D721Med (cell line): Measurements from ENCODE around the gene CAPSL.
"Not testable (repeated sequence)": the region's sequence is repeated elsewhere in the genome, so short reads cannot be mapped to it uniquely, and the experiment has no call there.

ENCODE experiments used
- DNase-seq: peaks from one replicate; pipeline ENCODE4 v3.0.0; 2011; ENCODE audit warnings: low spot score; ENCODE audit not compliant: insufficient read length
- FAIRE-seq: peaks from 2 replicates; lab custom pipeline; 2011; peaks lifted over from hg19 to GRCh38; lab: Jason Lieb, UNC
- CTCF ChIP-seq: IDR thresholded peaks from 2 replicates; pipeline ENCODE4 v1.5.1; 2012; ENCODE audit warnings: mild to moderate bottlenecking, control low read depth; ENCODE audit not compliant: insufficient read depth; ENCODE audit errors: missing control alignments

CAPSL gene

GRCh38 chr5:35938568-35939227, at the start of gene CAPSL:
Gene CAPSL, minus strand, starts transcription at chr5:35938622. Its CDS starts 17,502 bp downstream, at chr5:35921120.
- no peak for FAIRE-seq
- TF ChIP-seq CTCF: no peak
- DNase-seq: no peak

- FAIRE-seq (no peak), DNase-seq (no peak)
Observed at GRCh38 chr5:35987776-35988175, 49.4 kb upstream of the CAPSL start.

GRCh38 chr5:35979715-35980114, 41.3 kb upstream of the CAPSL start:
- DNase-seq: no peak
- no peak for TF ChIP-seq CTCF
- no peak for FAIRE-seq

More at GRCh38 chr5:35987776-35988175, 49.4 kb upstream of the CAPSL start:
- TF ChIP-seq CTCF: no peak

GRCh38 chr5:35976859-35977258, 38.4 kb upstream of the CAPSL start:
- not testable (repeated sequence) for DNase-seq, FAIRE-seq

- no peak for FAIRE-seq
- DNase-seq: no peak
- TF ChIP-seq CTCF: no peak
Observed at GRCh38 chr5:35974570-35974969, 36.1 kb upstream of the CAPSL start.

- TF ChIP-seq CTCF: no peak
- FAIRE-seq (no peak), DNase-seq (no peak)
Observed at GRCh38 chr5:35971878-35972210, 33.4 kb upstream of the CAPSL start.

- DNase-seq (no peak), FAIRE-seq (no peak)
- TF ChIP-seq CTCF: no peak
Observed at GRCh38 chr5:35971186-35971877, 32.9 kb upstream of the CAPSL start.
